C4-2B (cell line): ENCODE results near the gene NEU1.
"Not testable (repeated sequence)": the region's sequence is repeated elsewhere in the genome, so short reads cannot be mapped to it uniquely, and the experiment has no call there.

Source experiments
- ZFX ChIP-seq: fragments of 450-650 bp; IDR thresholded peaks from 2 replicates; pipeline ENCODE4 v1.6.1; 2017
- TF ChIP-seq, protein P1 (sequence below): fragments of 450-650 bp; conservative IDR thresholded peaks from 2 replicates; pipeline ENCODE4 v1.5.1; 2017; ENCODE audit warnings: mild to moderate bottlenecking

GRCh38 chr6:31857774-31858173 lies 4.8 kb downstream of the NEU1 start:
- TF ChIP-seq, protein P1, sequence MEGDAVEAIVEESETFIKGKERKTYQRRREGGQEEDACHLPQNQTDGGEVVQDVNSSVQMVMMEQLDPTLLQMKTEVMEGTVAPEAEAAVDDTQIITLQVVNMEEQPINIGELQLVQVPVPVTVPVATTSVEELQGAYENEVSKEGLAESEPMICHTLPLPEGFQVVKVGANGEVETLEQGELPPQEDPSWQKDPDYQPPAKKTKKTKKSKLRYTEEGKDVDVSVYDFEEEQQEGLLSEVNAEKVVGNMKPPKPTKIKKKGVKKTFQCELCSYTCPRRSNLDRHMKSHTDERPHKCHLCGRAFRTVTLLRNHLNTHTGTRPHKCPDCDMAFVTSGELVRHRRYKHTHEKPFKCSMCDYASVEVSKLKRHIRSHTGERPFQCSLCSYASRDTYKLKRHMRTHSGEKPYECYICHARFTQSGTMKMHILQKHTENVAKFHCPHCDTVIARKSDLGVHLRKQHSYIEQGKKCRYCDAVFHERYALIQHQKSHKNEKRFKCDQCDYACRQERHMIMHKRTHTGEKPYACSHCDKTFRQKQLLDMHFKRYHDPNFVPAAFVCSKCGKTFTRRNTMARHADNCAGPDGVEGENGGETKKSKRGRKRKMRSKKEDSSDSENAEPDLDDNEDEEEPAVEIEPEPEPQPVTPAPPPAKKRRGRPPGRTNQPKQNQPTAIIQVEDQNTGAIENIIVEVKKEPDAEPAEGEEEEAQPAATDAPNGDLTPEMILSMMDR: not testable (repeated sequence)
- TF ChIP-seq ZFX: not testable (repeated sequence)
